ENCODE results near the gene KDM4D. TPM values are rescaled to one million over a fixed set of nuclear protein-coding genes. Genes with fewer than 3 reads are reported as not detected.
"Not testable (repeated sequence)": the region's sequence is repeated elsewhere in the genome, so short reads cannot be mapped to it uniquely, and the experiment has no call there.

Gene KDM4D
- total RNA-seq, 1 donor from 2014 or later, result 4.8 TPM

DNA sequence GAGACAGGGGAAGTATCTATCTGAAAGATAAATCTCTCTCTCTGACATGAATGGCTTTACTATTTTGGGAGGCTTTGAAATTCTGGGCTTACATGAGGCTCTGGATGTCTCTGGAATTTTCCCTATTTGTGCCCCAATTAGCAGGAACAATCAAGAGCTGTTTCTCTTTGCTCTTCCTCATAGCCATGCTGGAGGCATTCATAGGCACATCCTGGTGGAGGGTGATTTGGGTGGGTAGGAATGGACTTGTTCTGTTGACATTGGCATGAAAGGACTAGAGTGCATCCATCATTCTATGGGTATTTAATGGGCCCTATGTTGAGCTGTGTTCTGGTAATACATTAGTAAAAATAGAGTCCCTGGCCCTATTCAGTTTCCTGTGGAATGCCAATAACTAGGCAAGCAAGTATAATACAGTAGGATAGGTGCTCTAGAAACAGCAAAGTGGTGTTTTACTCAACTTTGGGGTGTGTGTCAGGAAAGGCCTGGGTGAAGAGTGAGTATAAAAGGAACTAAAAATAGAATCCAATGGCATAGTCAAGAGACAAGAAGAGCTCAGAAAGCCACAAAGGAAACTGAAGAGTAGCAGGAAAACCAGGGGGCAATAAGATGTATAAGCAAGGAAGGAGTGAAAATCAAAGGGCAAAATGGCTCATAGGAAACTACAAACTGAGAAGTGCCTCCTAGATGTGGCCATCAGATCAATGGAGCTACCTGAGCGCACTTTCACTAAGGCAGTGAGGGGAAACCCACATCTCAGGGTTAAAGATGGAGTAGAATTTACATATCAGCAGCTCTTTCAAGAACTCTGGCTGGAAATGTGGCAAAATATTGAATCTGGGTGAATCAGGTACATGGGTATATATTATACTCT lies 45.2 kb upstream of the KDM4D start:
- Histone ChIP-seq H3K79me2 (ENCODE audit: low read depth) (no peaks in the 10 kb centered on the region), H3F3A (ENCODE audit: low read depth) (no peaks in the 10 kb centered on the region), H3K27me3 (no peaks in the 10 kb centered on the region), H3K9ac (no peak overlapping the region), H3K9me3 (ENCODE audit: low read depth) (no peaks in the 10 kb centered on the region), H3K4me2 (no peak overlapping the region), H3K36me3 (no peaks in the 10 kb centered on the region), H3K4me3 (no peak overlapping the region), H2AFZ (replicated peaks) (no peak overlapping the region), H4K20me1 (ENCODE audit: low read depth) (no peaks in the 10 kb centered on the region), H3K4me1 (peaks cover 13% of the 10 kb centered on the region), H3K27ac (no peak overlapping the region)
- TF ChIP-seq EZH2phosphoT487 (IDR thresholded peaks at IDR 0.05) (no peak), EZH2 (IDR thresholded peaks at IDR 0.05) (no peak)
- TF ChIP-seq, protein P1, sequence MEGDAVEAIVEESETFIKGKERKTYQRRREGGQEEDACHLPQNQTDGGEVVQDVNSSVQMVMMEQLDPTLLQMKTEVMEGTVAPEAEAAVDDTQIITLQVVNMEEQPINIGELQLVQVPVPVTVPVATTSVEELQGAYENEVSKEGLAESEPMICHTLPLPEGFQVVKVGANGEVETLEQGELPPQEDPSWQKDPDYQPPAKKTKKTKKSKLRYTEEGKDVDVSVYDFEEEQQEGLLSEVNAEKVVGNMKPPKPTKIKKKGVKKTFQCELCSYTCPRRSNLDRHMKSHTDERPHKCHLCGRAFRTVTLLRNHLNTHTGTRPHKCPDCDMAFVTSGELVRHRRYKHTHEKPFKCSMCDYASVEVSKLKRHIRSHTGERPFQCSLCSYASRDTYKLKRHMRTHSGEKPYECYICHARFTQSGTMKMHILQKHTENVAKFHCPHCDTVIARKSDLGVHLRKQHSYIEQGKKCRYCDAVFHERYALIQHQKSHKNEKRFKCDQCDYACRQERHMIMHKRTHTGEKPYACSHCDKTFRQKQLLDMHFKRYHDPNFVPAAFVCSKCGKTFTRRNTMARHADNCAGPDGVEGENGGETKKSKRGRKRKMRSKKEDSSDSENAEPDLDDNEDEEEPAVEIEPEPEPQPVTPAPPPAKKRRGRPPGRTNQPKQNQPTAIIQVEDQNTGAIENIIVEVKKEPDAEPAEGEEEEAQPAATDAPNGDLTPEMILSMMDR (IDR thresholded peaks at IDR 0.05), result no peak
- no peaks in the 10 kb centered on the region for H3K36me3 Mint-ChIP-seq
- H3K4me1 Mint-ChIP-seq, result peaks cover 53% of the 10 kb centered on the region
- H3K27me3 Mint-ChIP-seq (ENCODE audit: insufficient read depth, low read depth), result peaks cover 2% of the 10 kb centered on the region
- H3K4me3 Mint-ChIP-seq, result no peak overlapping the region
- DNase-seq (ENCODE audit: low spot score), result no peak
- H3K9me3 Mint-ChIP-seq, result peaks cover 2% of the 10 kb centered on the region
- H3K27ac Mint-ChIP-seq, result no peak overlapping the region

DNA sequence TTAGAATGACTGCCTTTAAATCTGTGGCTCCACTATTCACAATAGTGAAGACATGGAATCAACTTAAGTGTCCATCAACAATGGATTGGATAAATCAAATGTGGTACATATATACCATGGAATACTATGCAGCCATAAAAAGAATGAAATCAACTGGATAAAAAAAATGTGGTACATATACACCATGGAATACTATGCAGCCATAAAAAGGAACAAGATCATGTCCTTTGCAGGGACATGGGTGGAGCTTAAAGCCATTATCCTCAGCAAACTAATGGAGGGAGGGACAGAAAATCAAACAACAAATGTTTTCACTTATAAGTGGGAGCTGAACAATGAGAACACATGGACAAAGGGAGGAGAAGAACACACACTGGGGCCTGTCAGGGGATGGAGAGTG lies 41.4 kb upstream of the KDM4D start:
- H3K4me1 Mint-ChIP-seq, result peaks cover 49% of the 10 kb centered on the region
- H4K20me1 ChIP-seq (ENCODE audit: low read depth); H3K4me1 ChIP-seq; H3K27me3 ChIP-seq; H3K4me3 Mint-ChIP-seq; H3K27ac ChIP-seq; H3K27ac Mint-ChIP-seq; H3F3A ChIP-seq (ENCODE audit: low read depth); H3K4me2 ChIP-seq; H3K9ac ChIP-seq; H3K9me3 Mint-ChIP-seq; DNase-seq (ENCODE audit: low spot score); H3K36me3 ChIP-seq; H3K9me3 ChIP-seq (ENCODE audit: low read depth); H3K4me3 ChIP-seq; H3K36me3 Mint-ChIP-seq; H2AFZ ChIP-seq (replicated peaks); H3K79me2 ChIP-seq (ENCODE audit: low read depth); H3K27me3 Mint-ChIP-seq (ENCODE audit: insufficient read depth, low read depth): not testable (repeated sequence)

DNA sequence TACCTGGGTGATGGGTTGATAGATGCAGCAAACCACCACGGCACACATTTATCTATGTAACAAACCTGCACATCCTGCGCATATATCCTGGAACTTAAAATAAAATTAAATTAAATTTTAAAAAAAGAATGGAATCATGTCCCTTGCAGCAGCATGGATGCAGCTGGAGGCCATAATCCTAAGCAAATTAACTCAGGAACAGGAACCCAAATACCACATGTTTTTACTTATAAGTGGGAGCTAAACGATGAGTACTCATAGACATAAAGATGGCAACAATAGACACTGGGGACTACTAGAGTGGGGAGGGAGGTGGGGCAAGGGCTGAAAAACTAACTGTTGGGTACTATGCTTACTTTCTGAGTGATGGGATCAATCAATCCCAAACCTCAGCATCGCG lies 41.0 kb upstream of the KDM4D start:
- Histone ChIP-seq H3K4me3 (no peak overlapping the region), H3K4me1 (peaks cover 3% of the 10 kb centered on the region), H3F3A (ENCODE audit: low read depth) (no peaks in the 10 kb centered on the region), H3K36me3 (no peaks in the 10 kb centered on the region), H4K20me1 (ENCODE audit: low read depth) (no peaks in the 10 kb centered on the region), H3K27me3 (no peaks in the 10 kb centered on the region), H3K4me2 (no peak overlapping the region), H3K27ac (no peak overlapping the region), H3K79me2 (ENCODE audit: low read depth) (no peaks in the 10 kb centered on the region), H3K9ac (no peak overlapping the region), H2AFZ (replicated peaks) (no peak overlapping the region), H3K9me3 (ENCODE audit: low read depth) (no peaks in the 10 kb centered on the region)
- no peak for DNase-seq (ENCODE audit: low spot score)
- H3K27ac Mint-ChIP-seq, result no peak overlapping the region
- H3K36me3 Mint-ChIP-seq, result no peaks in the 10 kb centered on the region
- TF ChIP-seq EZH2phosphoT487 (IDR thresholded peaks at IDR 0.05) (no peak), EZH2 (IDR thresholded peaks at IDR 0.05) (no peak)
- TF ChIP-seq, protein P1 (IDR thresholded peaks at IDR 0.05), result no peak
- peaks cover 45% of the 10 kb centered on the region for H3K4me1 Mint-ChIP-seq
- H3K27me3 Mint-ChIP-seq (ENCODE audit: insufficient read depth, low read depth), result peaks cover 2% of the 10 kb centered on the region
- H3K4me3 Mint-ChIP-seq, result no peak overlapping the region
- H3K9me3 Mint-ChIP-seq, result peaks cover 2% of the 10 kb centered on the region
